A549 (cell line): ENCODE data around the gene FCHSD1. TPM values are rescaled to one million over a fixed set of nuclear protein-coding genes. Genes with fewer than 3 reads are reported as not detected.

Experiments
- ATAC-seq, 2 experiments: fragments of 200-7000 bp in 1 of 2; fragments of >200 bp in 1 of 2; cut with Nextera tagmentation in 1 of 2; cut with Tn5 transposase in 1 of 2; 3 replicates each; pipeline versions ENCODE4 v1.8.0 to v1.9.1; 2018 to 2020; ENCODE audit warnings: mild to moderate bottlenecking in 1 of 2, moderate library complexity in 1 of 2
- CTCF ChIA-PET: fragments of 300-600 bp; sonication (Branson Sonifier 250); formaldehyde crosslinking; extraction: SDS; loops from one replicate; lab custom pipeline; 2021; ENCODE audit warnings: antibody characterized with exemption, inconsistent platforms; lab: Yijun Ruan, JAX
- POLR2A ChIA-PET: fragments of 350-600 bp; formaldehyde crosslinking; extraction: SDS; loops from one replicate; lab custom pipeline; 2021; ENCODE audit warnings: antibody characterized with exemption, inconsistent platforms; lab: Yijun Ruan, JAX
- DNase-seq, 2 experiments: peaks; one replicate each; pipeline versions ENCODE4 v3.0.0 to v3.0.0-alpha.2; 2011 to 2016; ENCODE audit warnings: low read depth in 1 of 2, low spot score in 1 of 2
- FAIRE-seq: peaks from 2 replicates; lab custom pipeline; 2011; peaks lifted over from hg19 to GRCh38; lab: Jason Lieb, UNC
- H3K27ac ChIP-seq, 2 experiments: fragments of >200 bp; sonication (Bioruptor Twin); formaldehyde crosslinking; 3 replicates each; pipeline ENCODE4 v1.5.1; 2016 to 2017
- H3K4me1 ChIP-seq: fragments of >200 bp; sonication (Bioruptor Twin); formaldehyde crosslinking; 3 replicates; pipeline ENCODE4 v1.6.1; 2016
- H3K4me2 ChIP-seq: fragments of >200 bp; sonication (Bioruptor Twin); formaldehyde crosslinking; 3 replicates; pipeline ENCODE4 v1.6.1; 2016
- H3K4me3 ChIP-seq: fragments of >200 bp; sonication (Bioruptor Twin); formaldehyde crosslinking; 3 replicates; pipeline ENCODE4 v1.5.1; 2016
- H3K9me3 ChIP-seq: fragments of >200 bp; sonication (Bioruptor Twin); formaldehyde crosslinking; 3 replicates; pipeline ENCODE4 v1.6.1; 2016
- CBX2 ChIP-seq: fragments of 200-600 bp; sonication (generic); IDR thresholded peaks from 2 replicates; pipeline ENCODE4 v1.6.1; 2016; ENCODE audit warnings: low read depth, mild to moderate bottlenecking, borderline replicate concordance
- CEBPB ChIP-seq, 2 experiments: fragments of >200 bp in 1 of 2; sonication (Bioruptor Twin) in 1 of 2; formaldehyde crosslinking in 1 of 2; IDR thresholded peaks; 2 replicates each; pipeline ENCODE4 v1.6.1; 2012 to 2016
- CHD2 ChIP-seq: fragments of 150-350 bp; IDR thresholded peaks from 2 replicates; pipeline ENCODE4 v1.6.1; 2014; ENCODE audit warnings: low read length; ENCODE audit not compliant: partially characterized antibody
- EP300 ChIP-seq, 2 experiments: fragments of >200 bp; sonication (Bioruptor Twin); formaldehyde crosslinking; IDR thresholded peaks; 2 replicates in 1 of 2; 3 replicates in 1 of 2; pipeline ENCODE4 v1.6.1; 2016 to 2017
- FOSL2 ChIP-seq, 2 experiments: fragments of 450-650 bp in 1 of 2; fragments of >200 bp in 1 of 2; sonication (Bioruptor Twin) in 1 of 2; formaldehyde crosslinking; IDR thresholded peaks; 2 replicates each; pipeline versions ENCODE4 v1.5.0 to v1.6.1; 2016 to 2020; ENCODE audit warnings: mild to moderate bottlenecking in 1 of 2, moderate library complexity in 1 of 2
- HOXB13 ChIP-seq: fragments of 250-450 bp; sonication (Bioruptor Pico); IDR thresholded peaks from 2 replicates; pipeline ENCODE4 v1.5.0; 2020; ENCODE audit warnings: low read depth, mild to moderate bottlenecking, moderate library complexity
- KDM1A ChIP-seq: fragments of 200-600 bp; sonication (generic); IDR thresholded peaks from 2 replicates; pipeline ENCODE4 v1.6.1; 2016; ENCODE audit warnings: low read depth, mild to moderate bottlenecking
- KDM5A ChIP-seq: fragments of 200-600 bp; sonication (generic); IDR thresholded peaks from 2 replicates; pipeline ENCODE4 v1.6.1; 2016; ENCODE audit warnings: antibody characterized with exemption, mild to moderate bottlenecking
- NR3C1 ChIP-seq: fragments of >200 bp; sonication (Bioruptor Twin); formaldehyde crosslinking; IDR thresholded peaks from 3 replicates; pipeline ENCODE4 v1.6.1; 2017
- POLR2A ChIP-seq: IDR thresholded peaks from 2 replicates; pipeline ENCODE4 v1.6.1; 2012; ENCODE audit warnings: mild to moderate bottlenecking, low read length
- RAD21 ChIP-seq, 2 experiments: fragments of >200 bp in 1 of 2; sonication (Bioruptor Twin) in 1 of 2; formaldehyde crosslinking in 1 of 2; IDR thresholded peaks in 1 of 2; conservative IDR thresholded peaks in 1 of 2; 2 replicates in 1 of 2; 3 replicates in 1 of 2; pipeline ENCODE4 v1.6.1; 2012 to 2018; ENCODE audit warnings: inconsistent platforms in 1 of 2
- RARB ChIP-seq: fragments of 250-450 bp; sonication (Bioruptor Pico); IDR thresholded peaks from 2 replicates; pipeline ENCODE4 v1.8.0; 2021; ENCODE audit warnings: mild to moderate bottlenecking, moderate library complexity
- RCOR1 ChIP-seq: fragments of 150-350 bp; IDR thresholded peaks from 2 replicates; pipeline ENCODE4 v1.6.1; 2014; ENCODE audit warnings: antibody characterized with exemption, low read length, low read depth
- RFX5 ChIP-seq: fragments of 450-650 bp; IDR thresholded peaks from 2 replicates; pipeline ENCODE4 v1.7.1; 2014; ENCODE audit warnings: antibody characterized with exemption, mild to moderate bottlenecking, moderate library complexity
- ZNF302 ChIP-seq: fragments of 250-450 bp; sonication (Bioruptor Pico); IDR thresholded peaks from 2 replicates; pipeline ENCODE4 v1.9.0; 2021; ENCODE audit warnings: inconsistent platforms, mild to moderate bottlenecking, moderate library complexity
- WGBS: methylation state at CpG from one replicate; pipeline ENCODE4 v1.1.6; 2017; ENCODE audit errors: missing lambda C conversion rate; 5-methylcytosine and 5-hydroxymethylcytosine counted together
- polyA plus RNA-seq, 4 experiments: library from polyadenylated mRNA; depleted of rRNA in 3 of 4; stranded (reverse); fragments of >200 nt; fragmentation: RNase III in 1 of 4; extraction: RNeasy Plus Mini Kit Qiagen cat#74134 plus additional on column Dnase treatment in 1 of 4; gene quantifications; 2 replicates in 3 of 4; 3 replicates in 1 of 4; pipeline ENCODE4 v1.2.3, GENCODE V29; 2011 to 2017
- TF ChIP-seq, protein P1 (sequence below): fragments of 200-600 bp; sonication (generic); IDR thresholded peaks from 2 replicates; pipeline ENCODE4 v1.6.1; 2016; ENCODE audit warnings: antibody characterized with exemption, mild to moderate bottlenecking, moderate library complexity
- TF ChIP-seq, protein P2 (sequence below): fragments of >200 bp; sonication (Bioruptor Twin); formaldehyde crosslinking; IDR thresholded peaks from 3 replicates; pipeline ENCODE4 v1.5.1; 2016
- TF ChIP-seq, protein P3 (sequence below): IDR thresholded peaks from 2 replicates; pipeline ENCODE4 v1.6.1; 2012; ENCODE audit warnings: low read depth, borderline replicate concordance
- TF ChIP-seq, protein P4 (sequence below): fragments of >200 bp; sonication (Bioruptor Twin); formaldehyde crosslinking; IDR thresholded peaks from 3 replicates; pipeline ENCODE4 v1.6.1; 2016

The FCHSD1 gene
- polyA plus RNA-seq, 2 of the 4 experiments (the other 2 are of a cell fraction), result 12.2 to 14.5 TPM

DNA sequence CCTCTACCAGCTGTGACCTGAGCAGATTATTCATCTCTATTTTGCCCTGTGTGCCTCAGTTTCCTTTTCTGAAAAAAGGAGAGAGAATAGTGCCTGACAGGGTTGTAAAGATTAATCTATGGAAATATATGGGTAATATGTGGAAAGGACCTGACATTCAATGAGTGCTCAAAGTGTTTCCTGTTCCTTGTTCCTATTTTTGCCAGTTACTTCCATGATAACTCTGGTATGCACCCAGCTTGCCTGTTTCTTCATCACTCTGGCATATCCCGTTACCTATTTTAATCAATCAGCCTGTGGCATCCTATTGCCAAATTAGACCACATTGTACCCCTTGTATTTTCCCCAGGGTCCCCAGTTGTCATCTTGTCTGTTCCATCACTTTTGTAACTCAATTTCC lies 34.4 kb upstream of the FCHSD1 start (continued):
- TF ChIP-seq, protein P1, sequence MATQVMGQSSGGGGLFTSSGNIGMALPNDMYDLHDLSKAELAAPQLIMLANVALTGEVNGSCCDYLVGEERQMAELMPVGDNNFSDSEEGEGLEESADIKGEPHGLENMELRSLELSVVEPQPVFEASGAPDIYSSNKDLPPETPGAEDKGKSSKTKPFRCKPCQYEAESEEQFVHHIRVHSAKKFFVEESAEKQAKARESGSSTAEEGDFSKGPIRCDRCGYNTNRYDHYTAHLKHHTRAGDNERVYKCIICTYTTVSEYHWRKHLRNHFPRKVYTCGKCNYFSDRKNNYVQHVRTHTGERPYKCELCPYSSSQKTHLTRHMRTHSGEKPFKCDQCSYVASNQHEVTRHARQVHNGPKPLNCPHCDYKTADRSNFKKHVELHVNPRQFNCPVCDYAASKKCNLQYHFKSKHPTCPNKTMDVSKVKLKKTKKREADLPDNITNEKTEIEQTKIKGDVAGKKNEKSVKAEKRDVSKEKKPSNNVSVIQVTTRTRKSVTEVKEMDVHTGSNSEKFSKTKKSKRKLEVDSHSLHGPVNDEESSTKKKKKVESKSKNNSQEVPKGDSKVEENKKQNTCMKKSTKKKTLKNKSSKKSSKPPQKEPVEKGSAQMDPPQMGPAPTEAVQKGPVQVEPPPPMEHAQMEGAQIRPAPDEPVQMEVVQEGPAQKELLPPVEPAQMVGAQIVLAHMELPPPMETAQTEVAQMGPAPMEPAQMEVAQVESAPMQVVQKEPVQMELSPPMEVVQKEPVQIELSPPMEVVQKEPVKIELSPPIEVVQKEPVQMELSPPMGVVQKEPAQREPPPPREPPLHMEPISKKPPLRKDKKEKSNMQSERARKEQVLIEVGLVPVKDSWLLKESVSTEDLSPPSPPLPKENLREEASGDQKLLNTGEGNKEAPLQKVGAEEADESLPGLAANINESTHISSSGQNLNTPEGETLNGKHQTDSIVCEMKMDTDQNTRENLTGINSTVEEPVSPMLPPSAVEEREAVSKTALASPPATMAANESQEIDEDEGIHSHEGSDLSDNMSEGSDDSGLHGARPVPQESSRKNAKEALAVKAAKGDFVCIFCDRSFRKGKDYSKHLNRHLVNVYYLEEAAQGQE, result no peak
- TF ChIP-seq RCOR1 (no peak), RARB (no peak), KDM5A (no peak), CBX2 (no peak), RAD21 (conservative IDR thresholded peaks at IDR 0.05 in 1 of 2, IDR thresholded peaks at IDR 0.05 in 1 of 2) (no peak), RFX5 (no peak), CEBPB (IDR thresholded peaks at IDR 0.05) (no peak)

DNA sequence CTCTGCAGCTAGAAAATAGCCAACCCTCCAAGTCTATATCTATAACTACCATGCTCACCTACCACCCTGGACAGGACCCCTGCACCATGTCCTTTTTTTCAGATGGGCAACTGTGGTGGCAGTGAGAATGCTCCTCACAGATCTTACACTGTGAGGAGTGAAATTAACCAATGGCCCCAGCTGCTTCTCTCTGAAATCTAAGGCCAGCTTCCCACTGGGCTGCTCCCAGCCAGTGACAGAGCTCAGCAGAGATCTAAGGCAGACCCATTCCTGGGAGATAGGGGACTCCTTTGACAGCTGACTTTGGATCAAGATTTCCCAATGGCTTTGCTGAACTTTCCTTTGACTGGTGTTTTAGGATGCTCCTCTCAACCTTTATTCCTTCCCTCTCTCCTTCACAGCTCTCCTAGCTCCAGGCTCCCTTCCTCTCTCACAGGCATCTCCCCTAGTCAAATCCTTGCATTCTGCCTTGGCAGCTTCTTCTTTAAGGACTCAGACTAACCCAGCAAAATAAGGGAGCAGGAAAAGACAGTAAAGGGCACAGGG lies 32.5 kb upstream of the FCHSD1 start:
- CTCF ChIA-PET, result interaction anchor here (0.9 to 7.5 kb wide), 9 partner anchors 10 to 286 kb away, joined by 3 to 63 read pairs (median 6); partner anchors contain the start of genes PCDH1 and RNF14
- no peak for TF ChIP-seq EP300 (IDR thresholded peaks at IDR 0.05)
- TF ChIP-seq, protein P2, sequence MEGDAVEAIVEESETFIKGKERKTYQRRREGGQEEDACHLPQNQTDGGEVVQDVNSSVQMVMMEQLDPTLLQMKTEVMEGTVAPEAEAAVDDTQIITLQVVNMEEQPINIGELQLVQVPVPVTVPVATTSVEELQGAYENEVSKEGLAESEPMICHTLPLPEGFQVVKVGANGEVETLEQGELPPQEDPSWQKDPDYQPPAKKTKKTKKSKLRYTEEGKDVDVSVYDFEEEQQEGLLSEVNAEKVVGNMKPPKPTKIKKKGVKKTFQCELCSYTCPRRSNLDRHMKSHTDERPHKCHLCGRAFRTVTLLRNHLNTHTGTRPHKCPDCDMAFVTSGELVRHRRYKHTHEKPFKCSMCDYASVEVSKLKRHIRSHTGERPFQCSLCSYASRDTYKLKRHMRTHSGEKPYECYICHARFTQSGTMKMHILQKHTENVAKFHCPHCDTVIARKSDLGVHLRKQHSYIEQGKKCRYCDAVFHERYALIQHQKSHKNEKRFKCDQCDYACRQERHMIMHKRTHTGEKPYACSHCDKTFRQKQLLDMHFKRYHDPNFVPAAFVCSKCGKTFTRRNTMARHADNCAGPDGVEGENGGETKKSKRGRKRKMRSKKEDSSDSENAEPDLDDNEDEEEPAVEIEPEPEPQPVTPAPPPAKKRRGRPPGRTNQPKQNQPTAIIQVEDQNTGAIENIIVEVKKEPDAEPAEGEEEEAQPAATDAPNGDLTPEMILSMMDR, result no peak
- no peak overlapping the region for H3K4me3 ChIP-seq
- no peak overlapping the region for H3K4me2 ChIP-seq
- DNase-seq (no peak), ATAC-seq (no peak), FAIRE-seq (no peak)
- no peak overlapping the region for H3K27ac ChIP-seq
- H3K4me1 ChIP-seq, result peaks cover 24% of the 10 kb centered on the region
- POLR2A ChIA-PET, result no interaction called here
- H3K9me3 ChIP-seq, result no peaks in the 10 kb centered on the region

DNA sequence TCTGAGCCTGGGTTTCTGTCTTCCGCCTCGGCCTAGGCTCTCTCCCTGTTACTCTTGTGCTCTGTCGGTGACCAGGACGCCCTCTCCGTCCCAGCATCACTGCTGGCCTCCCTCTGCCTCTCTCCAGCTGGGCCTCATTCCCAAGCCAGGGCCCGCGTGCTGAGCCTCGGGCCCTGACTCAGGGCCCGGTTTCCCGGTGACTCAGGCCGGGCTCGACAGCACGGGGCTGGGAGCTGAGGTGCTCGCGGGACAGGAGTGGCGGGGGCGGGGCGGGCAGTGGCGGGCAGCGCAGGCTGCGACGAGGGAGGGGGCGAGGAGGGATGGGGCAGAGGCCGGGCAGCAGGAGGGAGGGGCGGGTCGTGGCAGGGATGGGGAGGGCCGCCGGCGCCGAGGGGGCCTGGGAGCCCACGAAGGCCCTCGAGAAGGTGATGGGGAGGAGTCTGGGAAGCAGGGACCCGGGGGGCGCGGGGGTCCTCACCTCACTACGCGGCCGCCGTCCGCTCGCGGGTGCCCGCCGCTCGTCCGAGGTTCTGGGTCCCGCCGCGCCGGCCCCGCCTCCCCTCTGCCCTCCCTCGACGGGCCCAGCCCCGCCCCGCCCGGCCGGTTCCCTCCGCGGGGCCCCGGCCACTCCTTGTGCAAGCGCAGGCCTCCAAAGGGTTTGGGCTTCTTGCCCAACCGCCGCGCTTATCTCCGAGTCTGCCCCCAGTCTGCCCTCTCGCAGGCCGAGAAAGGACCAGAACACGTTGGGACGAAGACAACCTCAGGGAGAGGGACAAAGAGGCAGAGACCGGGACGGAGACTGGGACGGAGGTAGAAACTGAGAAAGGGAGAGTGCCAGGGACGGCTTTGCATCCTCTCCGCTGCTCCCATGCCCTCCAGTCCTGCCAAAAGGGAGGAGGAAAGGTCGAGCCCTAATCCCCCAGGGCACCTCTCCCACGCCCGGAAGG lies 30.8 kb upstream of the FCHSD1 start, which contains the start of gene ARAP3:
Gene ARAP3, minus strand, starts transcription at position 536 of the 947 bp plus-strand sequence. CDS start 1,744 bp downstream, outside the sequence.
- ATAC-seq (peak; percentile 87 to 93), DNase-seq (peak; percentile 69 to 75), FAIRE-seq (no peak)
- 14% methylated on average over 22 of the region's 77 CpGs for WGBS
- peak within 1 kb of the TSS; percentile 93 for H3K4me2 ChIP-seq
- H3K4me3 ChIP-seq, result peak within 1 kb of the TSS; percentile 49
- ChIA-PET CTCF (interaction anchor here (1.0 to 7.5 kb wide), 9 partner anchors 12 to 287 kb away, joined by 3 to 63 read pairs (median 6); partner anchors contain the start of genes PCDH1 and RNF14), POLR2A (interaction anchor here (0.6 to 0.7 kb wide), 2 partner anchors 208 to 383 kb away, joined by 3 read pairs; no protein-coding TSS in a partner anchor)
- no peaks in the 10 kb centered on the region for H3K9me3 ChIP-seq
- H3K4me1 ChIP-seq, result peaks cover 24% of the 10 kb centered on the region
- H3K27ac ChIP-seq, result peak within 1 kb of the TSS; percentile 88 to 98
- TF ChIP-seq RARB, result no peak
- TF ChIP-seq, protein P3, sequence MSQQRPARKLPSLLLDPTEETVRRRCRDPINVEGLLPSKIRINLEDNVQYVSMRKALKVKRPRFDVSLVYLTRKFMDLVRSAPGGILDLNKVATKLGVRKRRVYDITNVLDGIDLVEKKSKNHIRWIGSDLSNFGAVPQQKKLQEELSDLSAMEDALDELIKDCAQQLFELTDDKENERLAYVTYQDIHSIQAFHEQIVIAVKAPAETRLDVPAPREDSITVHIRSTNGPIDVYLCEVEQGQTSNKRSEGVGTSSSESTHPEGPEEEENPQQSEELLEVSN, result peak; percentile 77
- no peak for TF ChIP-seq NR3C1
- no peak for TF ChIP-seq EP300 (IDR thresholded peaks at IDR 0.05)
- no peak for TF ChIP-seq KDM1A
- TF ChIP-seq CHD2, result no peak
- TF ChIP-seq, protein P1, result no peak
- TF ChIP-seq ZNF302, result no peak
- TF ChIP-seq, protein P4, sequence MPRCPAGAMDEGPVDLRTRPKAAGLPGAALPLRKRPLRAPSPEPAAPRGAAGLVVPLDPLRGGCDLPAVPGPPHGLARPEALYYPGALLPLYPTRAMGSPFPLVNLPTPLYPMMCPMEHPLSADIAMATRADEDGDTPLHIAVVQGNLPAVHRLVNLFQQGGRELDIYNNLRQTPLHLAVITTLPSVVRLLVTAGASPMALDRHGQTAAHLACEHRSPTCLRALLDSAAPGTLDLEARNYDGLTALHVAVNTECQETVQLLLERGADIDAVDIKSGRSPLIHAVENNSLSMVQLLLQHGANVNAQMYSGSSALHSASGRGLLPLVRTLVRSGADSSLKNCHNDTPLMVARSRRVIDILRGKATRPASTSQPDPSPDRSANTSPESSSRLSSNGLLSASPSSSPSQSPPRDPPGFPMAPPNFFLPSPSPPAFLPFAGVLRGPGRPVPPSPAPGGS, result 0 out of 3 replicates have a peak, but pooled peaks have one; percentile 46
- TF ChIP-seq POLR2A, result peak; percentile 40
- no peak for TF ChIP-seq FOSL2 (IDR thresholded peaks at IDR 0.05)
- peak; percentile 62 for TF ChIP-seq FOSL2 (CRISPR knock-in tag; IDR thresholded peaks at IDR 0.05)
- peak; percentile 64 to 68 for TF ChIP-seq CEBPB (IDR thresholded peaks at IDR 0.05)
- no peak for TF ChIP-seq HOXB13
